Esophagus squamous epithelium (tissue), 5 donors: Measurements from ENCODE around the gene NLRP4. TPM values are rescaled to one million over a fixed set of nuclear protein-coding genes. Genes with fewer than 3 reads are reported as not detected.

ENCODE experiments used
- DNase-seq: peaks from one replicate; lab custom pipeline; 2025; lab: John Stamatoyannopoulos, UW
- H3K27ac ChIP-seq, 4 donors: fragments of 200-600 bp; sonication (generic); one replicate each; pipeline ENCODE4 v1.5.1; 2016 to 2019; ENCODE audit warnings: mild to moderate bottlenecking in 1 of 4
- H3K27me3 ChIP-seq, 4 donors: fragments of 200-600 bp; sonication (generic); 1 replicate in 3 of 4; 2 replicates in 1 of 4; pipeline versions ENCODE4 v1.5.1 to v1.6.0; 2017 to 2021; ENCODE audit warnings: antibody characterized with exemption in 1 of 4
- H3K36me3 ChIP-seq, 3 donors: fragments of 200-600 bp; sonication (generic); one replicate each; pipeline ENCODE4 v1.5.1; 2016 to 2019
- H3K4me1 ChIP-seq, 3 donors: fragments of 200-600 bp; sonication (generic); one replicate each; pipeline ENCODE4 v1.5.1; 2017 to 2019
- H3K4me3 ChIP-seq, 4 donors: fragments of 200-600 bp; sonication (generic); 1 replicate in 3 of 4; 2 replicates in 1 of 4; pipeline ENCODE4 v1.5.1; 2016 to 2019; ENCODE audit warnings: mild to moderate bottlenecking in 2 of 4, moderate library complexity in 1 of 4
- H3K9me3 ChIP-seq, 3 donors: fragments of 200-600 bp; sonication (generic); one replicate each; pipeline ENCODE4 v1.5.1; 2016 to 2019
- CTCF ChIP-seq, 6 experiments: fragments of 450-650 bp in 4 of 6; fragments of 200-600 bp in 2 of 6; sonication (generic) in 2 of 6; IDR thresholded peaks; one replicate each; pipeline ENCODE4 v1.5.1; 2016 to 2019; ENCODE audit warnings: antibody characterized with exemption in 6 of 6, mild to moderate bottlenecking in 4 of 6, moderate library complexity in 4 of 6
- POLR2A ChIP-seq, 4 donors: fragments of 450-650 bp; IDR thresholded peaks; one replicate each; pipeline ENCODE4 v1.6.1; 2017; ENCODE audit warnings: antibody characterized with exemption in 4 of 4, mild to moderate bottlenecking in 4 of 4, moderate library complexity in 3 of 4
- WGBS, 2 donors: methylation state at CpG; one replicate each; pipeline ENCODE4 v1.1.5; 2018; 5-methylcytosine and 5-hydroxymethylcytosine counted together
- intact Hi-C: fragments of 100-400 bp; cut with DNase I; formaldehyde crosslinking; loops from one replicate; pipeline ENCODE4 v1.15.0; 2022
- total RNA-seq, 4 donors: library from RNA; depleted of rRNA; stranded (reverse); fragments of >200 nt; gene quantifications; one replicate each; pipeline ENCODE4 v1.1.0, GENCODE V29; 2016
- donor health status: DM: yes; HTN: yes; CAD: no.

NLRP4 gene
- total RNA-seq, 4 donors from 2014 or later, result 0.30 TPM; not detected in 3

GRCh38 chr19:55901369-55902079 lies 65.2 kb downstream of the NLRP4 start:
- H3K36me3 ChIP-seq, result no peaks in the 10 kb centered on the region
- H3K9me3 ChIP-seq, result peaks cover 0 to 30% (median 0%) of the 10 kb centered on the region in 3 donors
- intact Hi-C loops, result no loop called here
- no peak for TF ChIP-seq POLR2A (IDR thresholded peaks at IDR 0.05)
- no peak for TF ChIP-seq CTCF (IDR thresholded peaks at IDR 0.05)
- H3K4me1 ChIP-seq, result no peaks in the 10 kb centered on the region
- H3K4me3 ChIP-seq, result no peak overlapping the region
- 69 to 74% methylated on average over 6 to 8 of the region's 13 CpGs for WGBS, 2 donors
- no peak overlapping the region for H3K27ac ChIP-seq
- no peak for DNase-seq
- H3K27me3 ChIP-seq, result no peaks in the 10 kb centered on the region

- Histone ChIP-seq H3K4me1 (no peaks in the 10 kb centered on the region), H3K27me3 (no peaks in the 10 kb centered on the region), H3K36me3 (no peaks in the 10 kb centered on the region), H3K4me3 (no peak overlapping the region), H3K9me3 (peaks cover 0 to 30% (median 0%) of the 10 kb centered on the region in 3 donors), H3K27ac (no peak overlapping the region)
- DNase-seq, result no peak
- intact Hi-C loops, result no loop called here
- TF ChIP-seq CTCF (IDR thresholded peaks at IDR 0.05) (no peak), POLR2A (IDR thresholded peaks at IDR 0.05) (no peak)
- whole genome bisulfite sequencing, 2 donors, result 73% methylated on average over 4 to 5 of the region's 9 CpGs
Observed at GRCh38 chr19:55902080-55902751, 65.9 kb downstream of the NLRP4 start.

GRCh38 chr19:55907286-55907685 lies 70.9 kb downstream of the NLRP4 start:
- H3K27me3 ChIP-seq, result no peaks in the 10 kb centered on the region
- no peaks in the 10 kb centered on the region for H3K4me1 ChIP-seq
- 73 to 74% methylated on average over 4 to 5 of the region's 7 CpGs for WGBS, 2 donors
- no peak for DNase-seq
- TF ChIP-seq POLR2A (IDR thresholded peaks at IDR 0.05), result no peak
- TF ChIP-seq CTCF (IDR thresholded peaks at IDR 0.05), result no peak
- no peaks in the 10 kb centered on the region for H3K36me3 ChIP-seq
- no peak overlapping the region for H3K27ac ChIP-seq
- peaks cover 0 to 22% (median 0%) of the 10 kb centered on the region in 3 donors for H3K9me3 ChIP-seq
- intact Hi-C loops, result no loop called here
- no peak overlapping the region for H3K4me3 ChIP-seq

- Histone ChIP-seq H3K27ac (no peak overlapping the region), H3K36me3 (no peaks in the 10 kb centered on the region), H3K4me3 (no peak overlapping the region), H3K27me3 (no peaks in the 10 kb centered on the region), H3K4me1 (no peaks in the 10 kb centered on the region), H3K9me3 (peaks cover 0 to 21% (median 0%) of the 10 kb centered on the region in 3 donors)
- no peak for DNase-seq
- WGBS, 2 donors, result 71 to 76% methylated on average over 2 to 3 of the region's 3 CpGs
- intact Hi-C loops, result no loop called here
- TF ChIP-seq POLR2A (IDR thresholded peaks at IDR 0.05), result no peak
- no peak for TF ChIP-seq CTCF (IDR thresholded peaks at IDR 0.05)
Observed at GRCh38 chr19:55907746-55908145, 71.4 kb downstream of the NLRP4 start.

- TF ChIP-seq CTCF (IDR thresholded peaks at IDR 0.05) (no peak), POLR2A (IDR thresholded peaks at IDR 0.05) (no peak)
- Histone ChIP-seq H3K4me3 (no peak overlapping the region), H3K36me3 (no peaks in the 10 kb centered on the region), H3K9me3 (peaks cover 0 to 17% (median 0%) of the 10 kb centered on the region in 3 donors), H3K4me1 (no peaks in the 10 kb centered on the region), H3K27me3 (no peaks in the 10 kb centered on the region), H3K27ac (no peak overlapping the region)
- no peak for DNase-seq
- WGBS, 2 donors, result 11 to 33% methylated on average over 2 of the region's 2 CpGs
- intact Hi-C loops, result no loop called here
Observed at GRCh38 chr19:55909801-55910200, 73.5 kb downstream of the NLRP4 start.
